HG02759 (cell line): Measurements from ENCODE around the gene CRTC1.

Experiments
- ATAC-seq: cut with Tn5 transposase; IDR thresholded peaks from one replicate; pipeline ENCODE4 v1.9.1; 2021; ENCODE audit warnings: mild to moderate bottlenecking, moderate library complexity; ENCODE audit not compliant: unreplicated experiment

CRTC1 gene

GRCh38 chr19:18763674-18764590 lies 80.5 kb downstream of the CRTC1 start:
- ATAC-seq, result no peak

- no peak for ATAC-seq
Observed at GRCh38 chr19:18764591-18765051, 81.1 kb downstream of the CRTC1 start.

- ATAC-seq, result no peak
Observed at GRCh38 chr19:18765224-18765623, 81.7 kb downstream of the CRTC1 start.

- ATAC-seq, result no peak
Observed at GRCh38 chr19:18768046-18768771, 84.7 kb downstream of the CRTC1 start.

- ATAC-seq, result no peak
Observed at GRCh38 chr19:18768997-18769891, 85.8 kb downstream of the CRTC1 start.

GRCh38 chr19:18769989-18770528 lies 86.6 kb downstream of the CRTC1 start:
- ATAC-seq, result no peak

- ATAC-seq, result no peak
Observed at GRCh38 chr19:18770663-18771327, 87.3 kb downstream of the CRTC1 start.

GRCh38 chr19:18771328-18772242 lies 88.1 kb downstream of the CRTC1 start:
- ATAC-seq, result no peak

- no peak for ATAC-seq
Observed at GRCh38 chr19:18772620-18773587, 89.4 kb downstream of the CRTC1 start.

GRCh38 chr19:18773682-18774081 lies 90.2 kb downstream of the CRTC1 start:
- no peak for ATAC-seq

- no peak for ATAC-seq
Observed at GRCh38 chr19:18774107-18774506, 90.6 kb downstream of the CRTC1 start.

GRCh38 chr19:18774782-18775444 lies 91.4 kb downstream of the CRTC1 start:
- ATAC-seq, result no peak

- ATAC-seq, result no peak
Observed at GRCh38 chr19:18775586-18776287, 92.3 kb downstream of the CRTC1 start.

- no peak for ATAC-seq
Observed at GRCh38 chr19:18776288-18776594, 92.8 kb downstream of the CRTC1 start.

- ATAC-seq, result no peak
Observed at GRCh38 chr19:18776736-18777135, 93.3 kb downstream of the CRTC1 start.

GRCh38 chr19:18777301-18778075 lies 94.0 kb downstream of the CRTC1 start:
- no peak for ATAC-seq
